ENCODE results near the gene KCNAB1. TPM values are rescaled to one million over a fixed set of nuclear protein-coding genes. Genes with fewer than 3 reads are reported as not detected.

Gene KCNAB1
- total and polyA plus RNA-seq, 4 donors: 0.76 to 2.8 (median 1.0) TPM

DNA sequence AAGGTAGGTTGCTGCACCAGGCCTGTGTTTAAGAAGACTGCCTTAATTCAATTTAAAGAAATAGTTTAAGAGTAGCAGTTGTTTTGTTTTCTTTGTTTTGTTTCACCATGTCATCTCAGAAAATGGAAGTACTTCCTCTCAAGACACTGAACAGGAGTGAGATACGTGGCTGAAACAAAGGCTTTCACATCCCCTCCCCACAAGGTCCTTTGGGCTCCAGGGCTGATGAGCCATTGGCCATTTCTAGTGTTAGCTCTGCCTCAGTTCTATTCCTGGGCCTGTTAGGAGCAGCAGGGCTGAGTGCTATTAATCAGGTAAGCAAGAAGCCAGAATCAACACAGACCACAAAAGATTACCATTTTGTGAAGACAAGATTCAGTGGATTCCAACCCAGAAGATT, 132.8 kb downstream of the KCNAB1 start:
- no peak overlapping the region for H3K9ac ChIP-seq (ENCODE audit: low read depth in 1 of 2, low read length in 2 of 2)
- no peaks in the 10 kb centered on the region for H3K4me1 ChIP-seq (ENCODE audit: control insufficient read depth in 4 of 4, insufficient read depth in 4 of 4, low read length in 3 of 4)
- WGBS: 81% methylated on average over 1 of the region's 1 CpG
- H3K27ac ChIP-seq (ENCODE audit: low read depth in 1 of 2, low read length in 2 of 2): no peak overlapping the region
- H3K9me3 ChIP-seq (ENCODE audit: control insufficient read depth in 4 of 4, low read length in 3 of 4): no peaks in the 10 kb centered on the region
- no peak for TF ChIP-seq GABPA (IDR thresholded peaks at IDR 0.05 in 1 of 2, conservative IDR thresholded peaks at IDR 0.05 in 1 of 2)
- TF ChIP-seq, protein P1, sequence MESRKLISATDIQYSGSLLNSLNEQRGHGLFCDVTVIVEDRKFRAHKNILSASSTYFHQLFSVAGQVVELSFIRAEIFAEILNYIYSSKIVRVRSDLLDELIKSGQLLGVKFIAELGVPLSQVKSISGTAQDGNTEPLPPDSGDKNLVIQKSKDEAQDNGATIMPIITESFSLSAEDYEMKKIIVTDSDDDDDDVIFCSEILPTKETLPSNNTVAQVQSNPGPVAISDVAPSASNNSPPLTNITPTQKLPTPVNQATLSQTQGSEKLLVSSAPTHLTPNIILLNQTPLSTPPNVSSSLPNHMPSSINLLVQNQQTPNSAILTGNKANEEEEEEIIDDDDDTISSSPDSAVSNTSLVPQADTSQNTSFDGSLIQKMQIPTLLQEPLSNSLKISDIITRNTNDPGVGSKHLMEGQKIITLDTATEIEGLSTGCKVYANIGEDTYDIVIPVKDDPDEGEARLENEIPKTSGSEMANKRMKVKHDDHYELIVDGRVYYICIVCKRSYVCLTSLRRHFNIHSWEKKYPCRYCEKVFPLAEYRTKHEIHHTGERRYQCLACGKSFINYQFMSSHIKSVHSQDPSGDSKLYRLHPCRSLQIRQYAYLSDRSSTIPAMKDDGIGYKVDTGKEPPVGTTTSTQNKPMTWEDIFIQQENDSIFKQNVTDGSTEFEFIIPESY (IDR thresholded peaks at IDR 0.05): no peak
- no peak for TF ChIP-seq HNF4A (conservative IDR thresholded peaks at IDR 0.05)
- no peak for TF ChIP-seq HNF4G (IDR thresholded peaks at IDR 0.05)
- no peak for TF ChIP-seq JUND (IDR thresholded peaks at IDR 0.05)
- no peak for TF ChIP-seq FOXA2 (IDR thresholded peaks at IDR 0.05)
- TF ChIP-seq SP1 (IDR thresholded peaks at IDR 0.05): no peak
- TF ChIP-seq, protein P2, sequence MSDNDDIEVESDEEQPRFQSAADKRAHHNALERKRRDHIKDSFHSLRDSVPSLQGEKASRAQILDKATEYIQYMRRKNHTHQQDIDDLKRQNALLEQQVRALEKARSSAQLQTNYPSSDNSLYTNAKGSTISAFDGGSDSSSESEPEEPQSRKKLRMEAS (IDR thresholded peaks at IDR 0.05): no peak
- no peak for TF ChIP-seq TAF1 (conservative IDR thresholded peaks at IDR 0.05)
- no peak for TF ChIP-seq FOXA1 (IDR thresholded peaks at IDR 0.05)
- TF ChIP-seq, protein P3, sequence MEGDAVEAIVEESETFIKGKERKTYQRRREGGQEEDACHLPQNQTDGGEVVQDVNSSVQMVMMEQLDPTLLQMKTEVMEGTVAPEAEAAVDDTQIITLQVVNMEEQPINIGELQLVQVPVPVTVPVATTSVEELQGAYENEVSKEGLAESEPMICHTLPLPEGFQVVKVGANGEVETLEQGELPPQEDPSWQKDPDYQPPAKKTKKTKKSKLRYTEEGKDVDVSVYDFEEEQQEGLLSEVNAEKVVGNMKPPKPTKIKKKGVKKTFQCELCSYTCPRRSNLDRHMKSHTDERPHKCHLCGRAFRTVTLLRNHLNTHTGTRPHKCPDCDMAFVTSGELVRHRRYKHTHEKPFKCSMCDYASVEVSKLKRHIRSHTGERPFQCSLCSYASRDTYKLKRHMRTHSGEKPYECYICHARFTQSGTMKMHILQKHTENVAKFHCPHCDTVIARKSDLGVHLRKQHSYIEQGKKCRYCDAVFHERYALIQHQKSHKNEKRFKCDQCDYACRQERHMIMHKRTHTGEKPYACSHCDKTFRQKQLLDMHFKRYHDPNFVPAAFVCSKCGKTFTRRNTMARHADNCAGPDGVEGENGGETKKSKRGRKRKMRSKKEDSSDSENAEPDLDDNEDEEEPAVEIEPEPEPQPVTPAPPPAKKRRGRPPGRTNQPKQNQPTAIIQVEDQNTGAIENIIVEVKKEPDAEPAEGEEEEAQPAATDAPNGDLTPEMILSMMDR (IDR thresholded peaks at IDR 0.05; ENCODE audit: low read depth, low read length, missing input control): no peak
- H3K4me3 ChIP-seq (ENCODE audit: low read depth in 1 of 3, low read length in 3 of 3): no peak overlapping the region
- no peak for DNase-seq (ENCODE audit: low spot score)
- H3K27me3 ChIP-seq (ENCODE audit: control insufficient read depth in 4 of 4, insufficient read depth in 4 of 4, low read length in 3 of 4): no peaks in the 10 kb centered on the region
- no peaks in the 10 kb centered on the region for H3K36me3 ChIP-seq (ENCODE audit: control insufficient read depth in 4 of 4, insufficient read depth in 3 of 4, low read depth in 1 of 4, low read length in 3 of 4)

DNA sequence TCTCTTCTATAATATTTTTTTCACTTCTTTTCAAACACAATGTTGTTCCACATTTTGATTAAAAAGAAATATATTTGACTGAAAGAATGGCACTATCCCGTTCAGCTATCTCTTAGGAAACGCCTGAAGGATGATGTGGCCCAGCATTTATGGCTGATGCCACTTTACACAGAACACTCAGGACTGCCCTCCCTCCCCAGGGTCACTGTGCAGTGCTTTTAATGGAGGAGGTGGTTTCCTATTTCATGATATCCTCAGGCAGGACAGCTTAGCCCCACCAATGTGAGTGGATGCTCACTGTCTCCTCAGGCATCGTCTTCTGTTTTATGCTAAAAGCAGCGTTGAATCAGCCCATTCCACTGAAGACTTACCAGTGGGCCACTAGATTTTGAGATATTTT, 135.9 kb downstream of the KCNAB1 start:
- H3K27me3 ChIP-seq (ENCODE audit: control insufficient read depth in 4 of 4, insufficient read depth in 4 of 4, low read length in 3 of 4): no peaks in the 10 kb centered on the region
- no peak for DNase-seq (ENCODE audit: low spot score)
- no peaks in the 10 kb centered on the region for H3K36me3 ChIP-seq (ENCODE audit: control insufficient read depth in 4 of 4, insufficient read depth in 3 of 4, low read depth in 1 of 4, low read length in 3 of 4)
- H3K9ac ChIP-seq (ENCODE audit: low read depth in 1 of 2, low read length in 2 of 2): no peak overlapping the region
- H3K27ac ChIP-seq (ENCODE audit: low read depth in 1 of 2, low read length in 2 of 2): no peak overlapping the region
- no peak overlapping the region for H3K4me3 ChIP-seq (ENCODE audit: low read depth in 1 of 3, low read length in 3 of 3)
- H3K4me1 ChIP-seq (ENCODE audit: control insufficient read depth in 4 of 4, insufficient read depth in 4 of 4, low read length in 3 of 4): no peaks in the 10 kb centered on the region
- H3K9me3 ChIP-seq (ENCODE audit: control insufficient read depth in 4 of 4, low read length in 3 of 4): no peaks in the 10 kb centered on the region
- 87% methylated on average over 4 of the region's 4 CpGs for WGBS
- no peak for TF ChIP-seq FOXA1 (IDR thresholded peaks at IDR 0.05)
- TF ChIP-seq YY1 (IDR thresholded peaks at IDR 0.05): no peak
- no peak for TF ChIP-seq NR2F2 (IDR thresholded peaks at IDR 0.05)
- TF ChIP-seq GABPA (IDR thresholded peaks at IDR 0.05 in 1 of 2, conservative IDR thresholded peaks at IDR 0.05 in 1 of 2): no peak
- TF ChIP-seq, protein P2 (IDR thresholded peaks at IDR 0.05): no peak
- TF ChIP-seq, protein P1 (IDR thresholded peaks at IDR 0.05): no peak
- TF ChIP-seq FOXA2 (IDR thresholded peaks at IDR 0.05): no peak
- TF ChIP-seq, protein P3 (IDR thresholded peaks at IDR 0.05; ENCODE audit: low read depth, low read length, missing input control): no peak
- no peak for TF ChIP-seq SP1 (IDR thresholded peaks at IDR 0.05)
- no peak for TF ChIP-seq HNF4A (conservative IDR thresholded peaks at IDR 0.05)
- TF ChIP-seq RAD21 (IDR thresholded peaks at IDR 0.05): no peak
- no peak for TF ChIP-seq HNF4G (IDR thresholded peaks at IDR 0.05)
- no peak for TF ChIP-seq RXRA (IDR thresholded peaks at IDR 0.05)
- no peak for TF ChIP-seq EGR1 (IDR thresholded peaks at IDR 0.05; ENCODE audit: low read depth in 2 of 2)
- no peak for TF ChIP-seq JUND (IDR thresholded peaks at IDR 0.05)
- no peak for TF ChIP-seq TAF1 (conservative IDR thresholded peaks at IDR 0.05)
- TF ChIP-seq, protein P4, sequence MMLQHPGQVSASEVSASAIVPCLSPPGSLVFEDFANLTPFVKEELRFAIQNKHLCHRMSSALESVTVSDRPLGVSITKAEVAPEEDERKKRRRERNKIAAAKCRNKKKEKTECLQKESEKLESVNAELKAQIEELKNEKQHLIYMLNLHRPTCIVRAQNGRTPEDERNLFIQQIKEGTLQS (IDR thresholded peaks at IDR 0.05): no peak

Data from liver (tissue), 9 donors.